ENCODE results near the gene C1orf141.

GRCh38 chr1:67142931-67143330 lies 8.2 kb upstream of the C1orf141 start:
- TF ChIP-seq CTCF (IDR thresholded peaks at IDR 0.05) (no peak), POLR2A (IDR thresholded peaks at IDR 0.05) (no peak)
